Measurements from ENCODE around the gene CXXC1.
"Not testable (repeated sequence)": the region's sequence is repeated elsewhere in the genome, so short reads cannot be mapped to it uniquely, and the experiment has no call there.

CXXC1 gene

GRCh38 chr18:50297621-50298442 is 10.3 kb upstream of the CXXC1 start:
- DNase-seq, result peak; percentile 1

GRCh38 chr18:50293039-50293438 is 5.5 kb upstream of the CXXC1 start:
- DNase-seq, result no peak

GRCh38 chr18:50289108-50289443 is 1.6 kb upstream of the CXXC1 start:
- DNase-seq, result no peak

- DNase-seq, result not testable (repeated sequence)
Measured at GRCh38 chr18:50288348-50289107, 1.0 kb upstream of the CXXC1 start.

GRCh38 chr18:50287028-50287440 is 458 bp downstream of the CXXC1 start:
- DNase-seq, result no peak

GRCh38 chr18:50286391-50287027 is 983 bp downstream of the CXXC1 start:
- DNase-seq, result peak; percentile 23

GRCh38 chr18:50285631-50286321 is 1.7 kb downstream of the CXXC1 start:
- no peak for DNase-seq

GRCh38 chr18:50285071-50285470 is 2.4 kb downstream of the CXXC1 start:
- no peak for DNase-seq

- peak; percentile 14 for DNase-seq
Measured at GRCh38 chr18:50284255-50284885, 3.1 kb downstream of the CXXC1 start.

GRCh38 chr18:50283469-50284209 is 3.9 kb downstream of the CXXC1 start:
- no peak for DNase-seq

GRCh38 chr18:50282521-50283335 is 4.8 kb downstream of the CXXC1 start:
- no peak for DNase-seq

GRCh38 chr18:50281972-50282520 is 5.4 kb downstream of the CXXC1 start:
- DNase-seq, result no peak

- peak; percentile 91 for DNase-seq
Measured at GRCh38 chr18:50281295-50281971, 6.1 kb downstream of the CXXC1 start, which contains the start of gene MBD1. TSS of gene MBD1 (minus strand) at chr18:50281523. CDS start at chr18:50279992, 1,531 bp downstream.

- DNase-seq, result no peak
Measured at GRCh38 chr18:50280707-50281294, 6.7 kb downstream of the CXXC1 start.

GRCh38 chr18:50279752-50280151 is 7.7 kb downstream of the CXXC1 start:
- DNase-seq, result no peak

GRCh38 chr18:50277942-50278341 is 9.6 kb downstream of the CXXC1 start:
- DNase-seq, result peak; percentile 62

GRCh38 chr18:50276452-50276851 is 11.0 kb downstream of the CXXC1 start:
- no peak for DNase-seq

GRCh38 chr18:50275503-50276036 is 11.9 kb downstream of the CXXC1 start:
- DNase-seq, result no peak

GRCh38 chr18:50274941-50275340 is 12.6 kb downstream of the CXXC1 start:
- DNase-seq, result no peak
